Stimulated activated effector memory CD8-positive, alpha-beta T cell treated with anti-CD3 and anti-CD28 coated beads, Interleukin-12 subunit alpha, Interleukin-12 subunit beta, amount 100 ng/mL, for 72 hours (primary cell): ENCODE measurements around the gene MAP6.

Experiments
- ATAC-seq: fragments of 150-1000 bp; cut with Tn5 transposase; 2 replicates; pipeline ENCODE4 v1.10.0; 2021
- DNase-seq, 2 donors: peaks; one replicate each; pipeline ENCODE4 v3.0.0; 2021 to 2022; ENCODE audit warnings: low spot score in 2 of 2
- H3K27ac Mint-ChIP-seq: one replicate; pipeline ENCODE4 v1.8.0; 2022; ENCODE audit warnings: mild to moderate bottlenecking, mixed read lengths
- H3K36me3 Mint-ChIP-seq: one replicate; pipeline ENCODE4 v1.8.0; 2022; ENCODE audit warnings: mild to moderate bottlenecking, mixed read lengths
- H3K4me1 Mint-ChIP-seq: one replicate; pipeline ENCODE4 v1.8.0; 2022; ENCODE audit warnings: mixed read lengths
- H3K4me3 Mint-ChIP-seq: one replicate; pipeline ENCODE4 v1.8.0; 2022; ENCODE audit warnings: mild to moderate bottlenecking, mixed read lengths
- H3K9me3 Mint-ChIP-seq: one replicate; pipeline ENCODE4 v1.8.0; 2022; ENCODE audit warnings: mixed read lengths

MAP6 gene

DNA sequence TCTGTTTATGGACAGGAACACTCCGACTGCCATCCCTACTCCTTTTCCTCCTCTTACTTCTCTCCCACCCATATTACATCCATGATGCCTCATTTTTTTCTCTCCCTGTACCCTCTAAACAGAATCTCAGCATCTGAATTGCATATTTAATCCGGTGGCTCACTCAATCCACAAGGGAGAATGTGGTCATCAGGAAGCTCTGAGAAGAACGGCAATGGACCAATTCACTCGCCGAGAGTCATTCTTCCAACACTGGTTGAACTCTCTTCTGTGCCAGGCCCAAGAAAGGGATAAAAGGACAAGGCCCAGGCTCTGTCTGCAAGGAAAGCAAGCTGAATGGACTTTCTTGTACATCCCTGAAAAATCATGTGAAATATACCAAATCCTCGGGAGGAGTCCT, 15.9 kb downstream of the MAP6 start:
- Mint-ChIP-seq H3K4me1 (peaks cover 12% of the 10 kb centered on the region), H3K27ac (no peak overlapping the region), H3K4me3 (no peak overlapping the region), H3K9me3 (no peaks in the 10 kb centered on the region), H3K36me3 (no peaks in the 10 kb centered on the region)
- no peak for DNase-seq
- no peak for ATAC-seq

DNA sequence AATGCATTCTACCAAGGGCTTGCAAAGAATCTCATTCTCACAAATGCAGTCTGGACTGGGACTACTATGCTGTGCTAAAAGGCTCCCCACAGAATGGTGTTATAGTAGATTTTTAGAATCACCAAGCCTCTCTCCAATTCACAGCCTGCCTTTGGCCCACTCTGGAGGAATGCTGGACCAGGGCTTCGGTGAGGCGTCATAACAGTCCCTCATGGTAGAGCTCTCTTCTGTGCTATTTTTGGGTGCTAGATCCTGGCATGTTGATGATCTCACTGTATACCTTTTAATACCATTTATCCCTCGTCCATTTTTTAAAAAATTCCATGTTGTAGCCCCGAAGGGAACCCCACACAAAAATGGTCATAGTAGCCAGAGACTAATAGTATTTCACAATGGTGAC, 17.6 kb downstream of the MAP6 start:
- DNase-seq (no peak), ATAC-seq (no peak)
- no peaks in the 10 kb centered on the region for H3K36me3 Mint-ChIP-seq
- H3K9me3 Mint-ChIP-seq, result no peaks in the 10 kb centered on the region
- no peak overlapping the region for H3K4me3 Mint-ChIP-seq
- H3K27ac Mint-ChIP-seq, result no peak overlapping the region
- H3K4me1 Mint-ChIP-seq, result peaks cover 12% of the 10 kb centered on the region

DNA sequence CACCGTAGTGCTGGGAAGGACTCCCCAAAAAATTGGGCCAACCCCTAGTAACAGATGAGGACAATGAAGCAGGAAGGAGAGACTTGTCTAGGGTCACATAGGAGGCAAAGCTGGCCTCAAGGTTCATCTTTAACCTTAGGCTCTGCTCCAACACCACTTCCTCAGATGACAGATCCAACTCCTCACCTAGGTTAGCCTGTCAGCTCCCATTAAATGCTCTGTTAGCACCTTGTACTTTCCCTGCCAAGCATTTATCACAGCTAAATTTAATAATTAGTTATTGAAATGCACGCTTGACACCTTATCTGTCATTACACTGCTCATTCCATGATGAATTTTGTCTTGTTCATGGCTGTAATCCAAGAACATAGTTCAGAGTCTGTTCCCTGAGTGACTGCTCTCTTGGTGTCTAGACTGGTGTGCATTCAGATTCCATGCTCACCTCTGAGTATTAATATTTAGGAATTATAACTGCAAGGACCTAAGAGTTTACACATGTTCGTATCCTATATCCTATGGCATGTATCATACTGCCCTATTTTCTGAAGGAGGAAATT, 18.6 kb downstream of the MAP6 start:
- H3K9me3 Mint-ChIP-seq, result no peaks in the 10 kb centered on the region
- DNase-seq, result no peak
- peaks cover 11% of the 10 kb centered on the region for H3K4me1 Mint-ChIP-seq
- H3K27ac Mint-ChIP-seq, result no peak overlapping the region
- no peaks in the 10 kb centered on the region for H3K36me3 Mint-ChIP-seq
- no peak for ATAC-seq
- no peak overlapping the region for H3K4me3 Mint-ChIP-seq

DNA sequence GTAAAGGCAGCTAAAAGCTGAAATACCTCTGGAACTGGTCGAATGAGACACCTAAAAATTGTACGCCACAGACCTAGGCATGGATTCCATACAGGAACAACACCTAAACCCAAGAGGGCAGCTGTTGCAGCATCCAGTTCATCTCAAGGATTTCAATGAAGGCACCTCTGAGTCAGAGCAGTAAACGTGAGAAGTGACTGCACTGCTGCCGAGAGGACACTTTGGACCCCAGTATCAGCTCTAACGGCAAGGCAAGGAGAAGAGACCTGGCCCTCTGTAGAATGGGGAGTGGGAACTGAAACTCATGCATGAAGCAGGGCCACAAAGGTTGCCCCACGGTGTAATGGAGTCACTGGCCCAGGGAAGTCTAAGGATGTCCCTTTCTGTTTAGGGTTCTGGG, 23.9 kb downstream of the MAP6 start:
- DNase-seq, result no peak
- Mint-ChIP-seq H3K9me3 (no peaks in the 10 kb centered on the region), H3K4me1 (no peaks in the 10 kb centered on the region), H3K4me3 (no peak overlapping the region), H3K36me3 (no peaks in the 10 kb centered on the region), H3K27ac (no peak overlapping the region)
- no peak for ATAC-seq

DNA sequence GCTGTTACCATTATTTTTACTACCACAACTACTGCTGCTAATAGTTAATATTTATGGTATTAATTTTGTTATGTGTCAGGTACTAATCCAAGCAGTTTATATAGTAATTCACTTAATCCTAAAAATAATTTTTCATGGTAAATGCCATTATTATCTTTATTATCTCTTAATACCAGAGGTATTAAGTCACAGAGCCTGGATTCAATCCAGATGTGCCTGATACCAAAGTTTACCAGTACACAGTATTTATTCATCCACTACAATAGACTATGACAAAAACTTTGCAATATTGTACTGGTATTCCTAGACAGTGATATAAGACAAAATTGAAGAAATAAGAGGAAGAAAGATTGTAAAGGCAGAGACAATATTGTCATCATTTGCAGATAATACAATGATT, 24.5 kb downstream of the MAP6 start:
- DNase-seq (no peak), ATAC-seq (no peak)
- H3K36me3 Mint-ChIP-seq, result no peaks in the 10 kb centered on the region
- H3K9me3 Mint-ChIP-seq, result no peaks in the 10 kb centered on the region
- no peak overlapping the region for H3K4me3 Mint-ChIP-seq
- H3K4me1 Mint-ChIP-seq, result no peaks in the 10 kb centered on the region
- no peak overlapping the region for H3K27ac Mint-ChIP-seq

DNA sequence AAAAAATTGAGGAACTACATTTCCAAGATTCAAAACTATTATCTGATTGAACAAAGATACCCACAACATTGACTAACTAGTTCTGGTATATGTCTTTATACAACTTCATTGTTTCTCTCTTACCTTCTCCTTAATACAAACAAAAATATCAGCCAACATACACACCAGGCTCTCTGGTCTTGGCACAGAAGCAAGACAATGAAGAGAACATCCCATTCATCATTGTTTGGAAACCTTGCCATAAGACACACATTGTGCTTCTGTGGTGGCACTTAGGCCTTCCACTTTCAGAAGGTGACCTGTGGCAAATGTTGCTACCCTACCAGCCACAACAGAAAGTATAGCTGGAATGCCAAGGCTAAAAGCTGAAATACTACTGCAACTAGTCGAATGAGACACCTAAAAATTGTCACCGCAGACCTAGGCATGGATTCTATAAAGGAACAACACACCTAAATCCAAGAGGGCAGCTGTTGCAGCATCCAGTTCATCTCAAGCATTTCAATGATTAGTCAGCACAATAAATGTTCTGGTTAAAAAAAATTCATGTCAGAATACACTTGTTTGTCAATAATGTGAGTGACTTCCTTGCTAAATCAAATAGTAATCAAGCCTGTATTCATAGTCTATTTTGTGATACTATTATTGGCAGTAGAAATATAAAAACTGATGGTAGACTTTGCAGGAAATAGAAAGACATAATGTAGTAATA, 26.3 kb downstream of the MAP6 start:
- no peak overlapping the region for H3K27ac Mint-ChIP-seq
- no peak overlapping the region for H3K4me3 Mint-ChIP-seq
- no peak for ATAC-seq
- H3K4me1 Mint-ChIP-seq, result no peaks in the 10 kb centered on the region
- DNase-seq, result no peak
- H3K9me3 Mint-ChIP-seq, result no peaks in the 10 kb centered on the region
- no peaks in the 10 kb centered on the region for H3K36me3 Mint-ChIP-seq

DNA sequence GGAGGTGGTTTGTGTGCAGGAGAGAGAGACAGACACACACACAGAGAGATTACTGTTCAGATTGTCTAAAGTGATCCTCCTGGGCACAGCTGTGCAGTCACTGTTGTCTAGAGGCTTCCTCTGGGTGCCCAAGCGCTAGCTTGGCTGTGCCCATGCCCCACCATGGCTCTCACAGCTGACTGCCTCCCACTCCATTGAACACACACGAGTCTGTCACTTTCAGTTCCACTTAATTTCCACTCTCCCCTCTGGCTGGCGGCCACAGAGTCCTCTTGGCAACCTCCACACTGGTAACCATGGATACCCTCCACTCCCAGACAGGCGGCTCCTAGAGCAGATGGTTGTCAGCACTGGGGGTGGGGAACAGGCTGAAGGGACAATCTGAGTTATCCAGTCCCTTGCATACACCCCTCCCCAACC, 29.1 kb downstream of the MAP6 start:
- ATAC-seq, result no peak
- H3K36me3 Mint-ChIP-seq, result no peaks in the 10 kb centered on the region
- H3K9me3 Mint-ChIP-seq, result no peaks in the 10 kb centered on the region
- no peak overlapping the region for H3K27ac Mint-ChIP-seq
- H3K4me1 Mint-ChIP-seq, result no peaks in the 10 kb centered on the region
- no peak overlapping the region for H3K4me3 Mint-ChIP-seq
- DNase-seq, result no peak

DNA sequence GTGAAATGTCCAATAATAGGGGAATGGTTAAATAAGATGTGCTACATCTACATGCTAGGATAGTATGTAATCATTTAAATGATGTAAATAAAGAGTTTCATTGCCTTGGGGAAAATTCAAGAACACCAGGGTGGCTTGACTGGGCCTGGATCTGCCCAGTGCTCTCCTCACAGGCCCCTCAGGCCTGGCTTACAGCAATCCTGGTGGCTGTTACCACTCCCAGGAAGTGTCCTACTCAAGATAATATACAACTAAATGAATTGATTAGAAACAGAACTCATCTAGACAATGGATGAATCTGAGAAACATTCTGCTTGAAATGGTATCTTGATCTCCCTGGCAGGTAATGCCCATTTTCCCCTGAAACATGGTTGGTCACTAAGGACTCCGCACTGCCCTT, 30.8 kb downstream of the MAP6 start:
- DNase-seq (no peak), ATAC-seq (no peak)
- no peak overlapping the region for H3K4me3 Mint-ChIP-seq
- no peaks in the 10 kb centered on the region for H3K9me3 Mint-ChIP-seq
- H3K27ac Mint-ChIP-seq, result no peak overlapping the region
- no peaks in the 10 kb centered on the region for H3K36me3 Mint-ChIP-seq
- H3K4me1 Mint-ChIP-seq, result no peaks in the 10 kb centered on the region

DNA sequence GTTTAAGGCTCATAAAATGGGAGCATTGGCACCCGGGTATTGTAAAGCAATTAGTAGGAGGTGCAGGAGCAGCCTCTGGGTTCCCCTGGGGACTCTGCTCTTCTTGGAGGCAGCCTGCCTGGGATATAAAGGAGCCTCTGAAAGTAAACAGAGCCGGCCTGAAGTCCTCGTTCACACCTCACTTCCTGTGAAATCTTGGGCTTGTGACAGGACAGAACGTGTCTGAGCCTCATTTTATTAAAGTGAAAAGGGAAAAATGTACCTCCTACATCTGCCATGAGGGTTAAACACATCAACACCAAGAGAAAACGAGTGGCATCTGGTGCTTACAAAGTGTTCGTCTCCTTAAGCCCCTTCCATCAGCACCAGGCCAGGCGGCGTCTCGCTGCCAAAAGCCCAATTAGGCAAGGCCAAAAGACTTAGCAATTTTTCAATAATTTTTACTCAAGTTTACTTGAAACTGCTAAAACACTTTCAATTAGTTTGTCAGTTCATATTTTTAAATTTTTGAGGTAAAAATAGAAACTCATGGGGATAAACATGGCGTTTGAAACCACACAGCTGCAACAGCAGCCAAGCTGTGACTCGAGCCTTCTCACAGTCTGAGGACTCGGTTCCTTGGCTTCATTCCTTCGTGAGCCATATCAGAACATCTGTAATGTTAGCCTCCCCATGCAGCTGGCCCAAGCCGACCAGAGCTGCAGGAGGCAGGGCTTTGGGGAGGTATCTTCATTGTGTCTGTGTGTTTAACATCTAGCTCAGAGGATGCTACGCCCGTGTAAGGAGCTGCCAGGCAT, 33.6 kb downstream of the MAP6 start:
- Mint-ChIP-seq H3K9me3 (no peaks in the 10 kb centered on the region), H3K4me3 (no peak overlapping the region), H3K27ac (no peak overlapping the region), H3K36me3 (no peaks in the 10 kb centered on the region), H3K4me1 (no peaks in the 10 kb centered on the region)
- DNase-seq (no peak), ATAC-seq (no peak)

DNA sequence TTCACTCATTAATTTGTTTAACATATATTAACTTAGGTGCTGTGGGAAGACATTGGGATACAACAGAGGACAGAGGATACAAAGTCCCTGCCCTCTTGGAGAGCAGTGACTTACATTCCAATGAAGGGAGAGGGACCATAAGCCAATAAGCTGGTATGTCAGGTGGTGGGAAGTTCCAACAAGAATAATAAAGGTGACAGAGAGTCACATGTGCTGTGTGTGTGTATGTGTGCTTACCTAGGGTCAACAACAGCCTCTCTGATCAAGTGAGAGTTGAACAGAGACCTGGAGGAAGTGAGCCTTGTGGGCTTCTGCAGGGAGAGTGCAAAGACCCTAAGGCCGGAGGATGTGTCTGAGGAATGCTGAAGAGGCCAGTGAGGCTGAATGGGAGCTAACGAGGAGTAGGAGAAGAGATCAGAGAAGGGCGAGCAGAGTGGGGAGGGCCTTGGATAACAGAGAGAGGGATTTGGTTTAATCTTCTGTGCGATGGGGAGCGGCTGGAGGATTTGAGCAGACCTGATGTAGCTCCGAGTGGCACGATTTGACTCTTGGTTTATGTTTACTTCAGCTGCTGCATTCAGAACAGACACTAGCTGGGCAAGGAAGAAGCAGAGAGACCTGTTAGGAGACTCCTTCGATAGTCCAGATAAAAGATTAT, 35.3 kb downstream of the MAP6 start:
- DNase-seq (no peak), ATAC-seq (no peak)
- Mint-ChIP-seq H3K27ac (no peak overlapping the region), H3K4me1 (no peaks in the 10 kb centered on the region), H3K4me3 (no peak overlapping the region), H3K9me3 (no peaks in the 10 kb centered on the region), H3K36me3 (no peaks in the 10 kb centered on the region)

DNA sequence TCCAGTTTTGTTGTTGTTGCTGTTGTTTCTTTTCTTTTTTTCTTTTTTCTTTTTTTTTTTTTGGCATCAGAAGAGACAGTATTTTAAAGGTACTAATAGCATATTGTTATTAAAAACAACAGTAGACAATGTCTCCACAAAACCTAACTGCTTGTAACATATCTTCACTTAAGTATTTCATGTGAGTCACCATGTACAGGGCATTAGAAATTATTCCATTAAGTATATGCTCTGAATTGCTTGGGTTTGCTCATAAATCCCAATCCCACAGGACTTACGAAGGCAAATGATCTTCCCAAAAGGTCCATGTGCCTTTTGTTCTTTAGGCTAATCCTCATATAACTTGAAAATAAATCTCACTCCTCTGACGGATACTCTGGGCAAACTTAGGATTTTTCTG, 35.9 kb downstream of the MAP6 start:
- no peak overlapping the region for H3K4me3 Mint-ChIP-seq
- H3K4me1 Mint-ChIP-seq, result no peaks in the 10 kb centered on the region
- ATAC-seq (no peak), DNase-seq (no peak)
- H3K36me3 Mint-ChIP-seq, result no peaks in the 10 kb centered on the region
- no peak overlapping the region for H3K27ac Mint-ChIP-seq
- no peaks in the 10 kb centered on the region for H3K9me3 Mint-ChIP-seq

DNA sequence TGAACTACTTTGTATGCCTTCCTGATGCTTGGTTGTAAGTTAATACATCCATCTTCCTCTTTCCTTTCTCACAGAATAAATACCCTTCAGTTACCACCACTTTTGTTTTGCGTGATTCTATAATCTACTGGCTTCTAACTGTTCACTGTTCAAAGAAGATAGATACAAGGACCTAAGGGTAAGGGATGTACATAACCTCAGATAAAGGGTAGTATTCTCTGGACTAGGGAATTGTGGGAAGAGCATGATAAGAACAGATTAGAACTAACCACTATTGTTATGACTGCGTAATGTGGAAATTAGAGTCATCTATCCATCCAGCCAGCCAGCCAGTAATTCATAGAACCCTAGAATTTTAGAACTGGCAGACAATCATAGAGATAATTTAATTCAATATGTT, 36.4 kb downstream of the MAP6 start:
- Mint-ChIP-seq H3K9me3 (no peaks in the 10 kb centered on the region), H3K27ac (no peak overlapping the region), H3K4me1 (no peaks in the 10 kb centered on the region), H3K36me3 (no peaks in the 10 kb centered on the region), H3K4me3 (no peak overlapping the region)
- ATAC-seq (no peak), DNase-seq (no peak)

DNA sequence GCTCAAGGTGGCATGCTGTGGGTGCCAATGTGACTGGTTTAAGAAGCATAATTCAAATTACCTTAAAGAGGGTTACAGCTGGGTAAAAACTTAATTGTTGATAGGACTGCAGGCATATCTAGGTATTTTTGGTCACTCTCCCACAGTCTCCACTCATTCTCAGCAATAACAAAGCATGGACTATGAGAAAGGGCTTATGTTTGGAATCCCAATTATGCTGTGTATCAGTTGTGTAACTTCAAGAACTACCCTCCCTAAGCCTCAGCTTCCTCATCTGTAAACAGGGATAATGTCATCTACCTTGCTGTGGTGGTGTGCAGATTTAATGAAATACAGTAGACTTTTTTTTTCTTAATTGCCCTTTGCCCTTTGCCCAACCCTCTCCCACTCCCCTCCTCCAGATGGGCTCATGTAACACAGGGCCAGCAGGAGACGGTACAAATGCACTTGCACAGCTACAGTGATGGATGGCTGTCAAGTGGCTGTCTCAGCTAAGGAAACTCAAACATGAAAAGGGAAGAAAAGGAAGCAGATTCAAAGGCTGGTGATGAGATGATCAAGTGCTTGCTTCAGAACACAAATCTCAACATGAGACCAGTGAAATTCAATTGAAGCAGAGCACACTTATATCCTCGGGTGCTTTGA, 37.6 kb downstream of the MAP6 start:
- no peaks in the 10 kb centered on the region for H3K4me1 Mint-ChIP-seq
- H3K27ac Mint-ChIP-seq, result no peak overlapping the region
- DNase-seq (no peak), ATAC-seq (no peak)
- no peaks in the 10 kb centered on the region for H3K9me3 Mint-ChIP-seq
- H3K36me3 Mint-ChIP-seq, result no peaks in the 10 kb centered on the region
- H3K4me3 Mint-ChIP-seq, result no peak overlapping the region

DNA sequence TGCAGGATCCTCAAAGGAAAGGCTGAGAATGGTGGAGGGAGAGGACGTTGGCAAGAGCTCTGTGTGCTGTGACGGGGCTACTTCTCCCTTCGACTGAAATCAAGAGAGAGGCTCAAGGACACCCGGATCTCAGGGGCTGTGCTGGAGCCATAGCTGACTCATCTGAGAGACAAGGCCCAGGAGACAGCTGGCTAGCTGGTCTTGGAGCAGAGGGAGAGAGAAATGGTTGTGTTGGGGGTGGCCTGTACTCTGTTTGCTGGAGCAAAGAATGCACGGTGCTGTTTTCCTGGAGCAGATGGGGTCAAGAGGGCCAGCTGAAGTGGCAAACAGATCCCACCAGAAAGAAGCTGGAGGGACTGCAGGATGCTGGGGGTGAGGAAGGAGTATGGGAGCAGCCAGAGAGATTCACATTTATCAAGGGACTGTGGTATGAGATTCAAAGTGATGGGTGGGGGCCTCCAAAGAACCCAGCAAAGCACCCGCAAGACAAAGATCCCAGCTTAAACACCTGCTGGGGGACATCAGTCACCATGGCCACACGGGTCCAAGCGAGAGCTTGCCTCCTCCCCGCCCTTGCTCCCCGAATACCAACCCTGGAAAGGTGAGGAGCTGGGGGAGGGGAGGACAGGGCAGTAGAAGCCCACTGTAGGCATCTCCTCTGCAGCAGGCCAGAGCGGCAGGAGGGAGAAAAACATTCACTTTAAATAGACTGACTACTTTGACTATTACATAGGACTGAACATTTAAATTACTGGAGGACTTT, 40.8 kb downstream of the MAP6 start:
- Mint-ChIP-seq H3K4me1 (no peaks in the 10 kb centered on the region), H3K36me3 (no peaks in the 10 kb centered on the region), H3K9me3 (no peaks in the 10 kb centered on the region), H3K27ac (no peak overlapping the region), H3K4me3 (no peak overlapping the region)
- ATAC-seq (no peak), DNase-seq (no peak)
